Hematopoietic multipotent progenitor cell treated with erythropoietin and hydrocortisone succinate and interleukin-3 and kit ligand, for 8 days (in vitro differentiated cells): ENCODE results near the gene ARHGAP21.

Source experiments
- DNase-seq: peaks from one replicate; pipeline ENCODE4 v3.0.0-alpha.2; 2015

Gene ARHGAP21

DNA sequence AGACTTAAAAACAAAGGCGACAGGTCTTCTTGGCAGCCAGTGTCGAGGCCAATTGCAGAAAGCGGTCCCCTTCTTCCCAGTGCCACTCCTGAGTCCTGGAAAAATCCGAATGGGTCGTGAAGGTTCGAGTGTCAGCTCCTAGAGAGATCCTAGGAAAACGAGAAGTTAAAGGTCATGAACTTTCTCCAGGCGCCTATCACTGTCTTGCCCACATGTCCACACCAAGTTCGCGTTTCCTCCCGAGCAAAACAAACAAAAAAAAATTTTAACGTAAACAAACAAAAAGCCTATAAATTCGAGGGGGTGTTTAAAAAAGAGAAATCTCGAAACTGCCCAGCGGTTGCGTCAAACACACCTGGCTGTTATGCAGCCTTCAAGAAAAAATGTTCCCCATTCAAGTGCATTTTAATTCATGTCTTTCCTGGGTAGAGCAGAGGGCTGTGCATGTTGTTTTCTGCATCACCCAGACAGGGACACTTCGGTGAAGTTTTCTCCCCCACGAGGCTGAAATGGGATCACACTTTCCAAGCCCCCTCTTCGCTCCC lies 1.5 kb downstream of the ARHGAP21 start:
- no peak for DNase-seq

DNA sequence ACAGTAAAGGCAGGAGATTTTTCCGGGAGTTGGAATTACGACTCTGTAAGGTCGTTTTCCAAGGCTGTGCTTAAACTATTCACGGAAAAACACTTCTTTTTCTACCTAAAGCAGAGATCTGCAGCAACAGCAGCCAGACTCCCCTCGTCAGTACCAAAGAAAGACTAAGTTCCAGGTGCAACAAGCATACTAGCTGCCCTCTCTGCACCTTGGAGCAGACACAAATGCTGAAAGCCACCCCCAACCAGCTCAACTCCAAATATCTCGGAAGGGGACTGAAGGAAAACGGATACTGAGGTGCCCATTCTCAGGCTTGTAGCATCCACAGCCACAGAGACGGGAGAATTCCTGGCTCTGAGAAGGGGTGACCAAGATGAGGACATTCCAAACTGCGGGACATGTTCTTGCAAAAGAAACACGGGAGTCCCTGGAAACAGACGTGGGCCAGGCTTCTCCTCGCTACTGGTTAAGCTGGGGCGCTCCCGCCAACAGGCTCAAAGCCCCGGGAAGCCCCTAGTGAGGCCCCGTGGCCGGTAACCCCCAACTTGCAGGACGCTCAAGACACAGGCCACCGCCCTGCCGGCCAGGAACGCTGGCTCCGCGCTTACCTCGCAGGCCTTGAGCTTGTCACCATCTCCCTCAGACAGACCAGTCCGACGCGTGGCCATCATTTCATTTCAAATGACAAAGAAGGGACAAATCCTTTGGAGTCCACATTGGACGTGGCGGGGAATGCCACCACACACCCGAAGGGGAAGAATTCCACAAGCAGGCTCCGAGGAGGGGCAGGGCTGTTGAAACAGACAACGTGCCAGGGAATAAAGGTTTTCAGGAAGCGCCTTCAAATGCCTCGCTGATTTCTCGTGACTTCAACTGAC lies 2.2 kb downstream of the ARHGAP21 start:
- DNase-seq: no peak

GRCh38 chr10:24720096-24720495 lies 3.6 kb downstream of the ARHGAP21 start:
- no peak for DNase-seq

DNA sequence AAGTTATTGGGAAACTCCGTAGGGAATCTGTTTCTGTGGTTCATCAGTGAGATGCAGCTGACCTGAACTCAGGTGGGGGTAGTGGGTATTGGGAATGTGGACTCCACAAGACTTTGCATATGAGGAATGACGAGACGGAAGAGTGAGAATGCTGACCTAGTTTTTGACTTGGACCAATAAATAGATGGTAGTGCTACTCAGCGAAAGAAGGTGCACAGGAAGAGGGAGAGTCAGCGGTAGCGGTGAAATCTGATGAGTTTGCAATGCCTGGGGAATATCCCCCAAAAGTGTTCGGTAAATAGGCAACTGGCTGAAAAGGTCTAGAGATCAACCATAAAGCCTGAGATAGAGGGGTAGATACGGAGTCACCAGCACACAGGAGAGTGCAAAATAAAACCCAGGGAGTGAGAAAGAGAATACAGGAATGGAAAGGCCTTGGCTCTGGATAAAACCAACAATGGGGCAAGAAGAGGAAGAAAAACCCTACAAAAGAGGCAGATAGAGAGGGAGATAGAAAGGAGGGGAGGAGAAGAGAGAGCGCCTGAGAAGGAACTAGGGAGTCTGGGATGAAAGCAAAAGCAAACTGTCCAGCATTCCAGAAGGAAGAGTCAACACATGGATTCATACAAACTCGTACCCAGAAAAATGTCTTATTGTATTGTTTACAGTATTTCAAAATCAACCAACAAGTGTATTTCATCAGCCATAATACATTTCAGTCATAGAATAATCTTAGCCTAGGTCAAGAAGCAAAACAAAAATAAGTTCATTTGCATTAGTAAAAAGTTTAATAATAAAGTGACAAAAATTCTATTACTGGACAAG lies 5.4 kb downstream of the ARHGAP21 start:
- no peak for DNase-seq

DNA sequence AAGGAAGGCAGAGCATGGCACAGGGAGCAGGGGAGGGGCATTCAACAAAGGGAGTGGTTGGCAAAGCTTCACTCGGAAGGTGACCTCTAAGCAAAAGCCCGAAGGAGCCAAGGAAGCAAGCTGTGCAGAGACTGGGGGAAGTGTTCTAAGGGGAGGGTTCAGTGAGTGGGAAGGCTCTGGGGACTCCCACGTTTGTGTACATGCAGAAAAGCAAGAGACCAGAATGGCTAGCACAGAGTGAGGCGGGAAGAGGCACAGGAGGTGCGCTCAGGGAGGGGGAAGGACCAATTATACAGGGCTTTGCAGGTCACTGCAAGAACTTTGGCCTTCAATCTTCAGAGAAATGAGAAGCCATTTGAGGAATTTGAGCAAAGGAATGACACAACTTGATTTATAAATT lies 7.4 kb downstream of the ARHGAP21 start:
- DNase-seq: no peak

GRCh38 chr10:24715246-24715769 lies 8.4 kb downstream of the ARHGAP21 start:
- no peak for DNase-seq

- DNase-seq: no peak
These were observed 10.6 kb downstream of the ARHGAP21 start for GRCh38 chr10:24713086-24713485.

DNA sequence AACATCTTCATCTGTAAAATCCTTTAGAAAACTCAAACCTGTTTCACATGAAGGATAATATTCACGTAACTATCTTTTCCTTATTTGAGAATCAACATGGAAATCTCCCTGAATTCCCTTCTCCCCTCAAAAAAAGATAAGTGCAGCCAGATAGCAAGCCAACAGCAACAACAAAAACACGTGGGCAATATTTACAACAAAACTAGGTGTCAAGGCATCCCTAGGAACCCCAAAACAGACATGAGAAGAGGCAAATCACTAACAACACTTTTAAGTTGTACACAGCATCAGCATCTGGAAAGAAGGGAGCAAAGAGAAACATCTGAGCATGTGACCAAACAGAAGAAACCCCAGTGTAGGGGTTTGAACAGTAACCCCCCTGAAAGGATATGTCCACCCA lies 12.2 kb downstream of the ARHGAP21 start:
- DNase-seq: no peak

DNA sequence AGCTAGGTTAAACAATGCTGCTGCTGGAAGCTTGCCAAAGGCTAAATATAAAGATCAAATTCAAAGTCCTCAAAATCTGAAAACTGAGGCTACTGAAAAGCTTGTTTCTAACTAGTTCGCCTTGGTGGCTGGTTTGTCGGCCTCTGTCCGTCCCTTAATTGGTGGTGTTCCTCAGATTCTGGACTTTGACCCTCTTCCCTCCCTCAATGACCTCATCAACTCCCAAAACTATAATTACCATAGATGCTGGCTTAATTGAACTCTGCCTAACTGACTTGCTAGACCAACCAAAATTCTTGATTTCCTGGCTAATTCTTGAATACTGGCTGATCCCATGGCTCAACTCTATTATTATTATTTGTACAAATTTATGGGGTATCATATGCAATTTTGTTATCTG lies 15.6 kb downstream of the ARHGAP21 start:
- no peak for DNase-seq

DNA sequence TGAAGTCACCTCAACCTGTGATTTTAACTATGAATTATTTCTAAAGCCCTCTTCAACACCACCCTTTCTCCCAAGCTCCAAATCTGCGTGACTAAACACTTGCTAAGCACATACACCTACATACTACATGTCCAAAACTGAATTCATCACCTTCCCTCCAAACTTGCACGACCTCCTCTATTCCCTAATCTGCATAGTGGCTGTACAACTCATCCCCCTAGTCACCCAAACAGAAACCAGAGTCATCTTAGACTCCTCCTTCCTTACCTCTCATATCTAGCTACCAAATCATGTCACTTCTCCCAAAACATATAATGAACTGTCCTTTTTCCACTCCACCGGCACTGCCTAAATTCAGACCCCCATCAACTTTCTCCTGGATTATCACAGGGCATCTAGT lies 16.2 kb downstream of the ARHGAP21 start:
- DNase-seq: no peak

DNA sequence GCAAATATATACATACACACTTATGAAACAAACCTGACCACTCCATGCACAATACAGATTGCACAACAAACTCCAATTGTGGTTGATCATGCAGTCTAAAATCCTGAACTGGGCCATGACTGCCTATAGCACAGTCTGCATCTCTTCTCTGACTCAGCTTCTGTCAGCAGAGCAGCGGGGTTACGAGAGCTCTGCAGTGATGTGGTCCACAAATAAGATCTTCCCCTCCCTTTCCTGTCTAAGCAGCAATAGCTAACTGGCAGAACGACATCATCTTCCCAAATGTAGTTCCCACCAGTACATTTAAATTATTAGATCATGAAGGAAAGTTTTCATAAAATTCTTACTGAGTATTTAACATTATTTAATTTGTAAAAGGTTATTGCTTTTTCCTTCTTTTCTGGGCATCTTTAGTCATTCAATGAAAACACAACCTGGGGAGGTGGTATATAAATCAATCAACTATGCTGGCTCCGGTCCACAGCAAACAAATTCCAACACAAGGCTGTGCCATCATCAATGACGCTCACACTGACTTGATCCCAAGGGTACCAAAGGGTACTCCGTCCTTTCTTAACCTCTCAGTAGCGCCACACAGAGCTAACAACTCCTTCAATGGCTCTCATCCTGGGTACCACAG lies 17.1 kb downstream of the ARHGAP21 start:
- DNase-seq: no peak

DNA sequence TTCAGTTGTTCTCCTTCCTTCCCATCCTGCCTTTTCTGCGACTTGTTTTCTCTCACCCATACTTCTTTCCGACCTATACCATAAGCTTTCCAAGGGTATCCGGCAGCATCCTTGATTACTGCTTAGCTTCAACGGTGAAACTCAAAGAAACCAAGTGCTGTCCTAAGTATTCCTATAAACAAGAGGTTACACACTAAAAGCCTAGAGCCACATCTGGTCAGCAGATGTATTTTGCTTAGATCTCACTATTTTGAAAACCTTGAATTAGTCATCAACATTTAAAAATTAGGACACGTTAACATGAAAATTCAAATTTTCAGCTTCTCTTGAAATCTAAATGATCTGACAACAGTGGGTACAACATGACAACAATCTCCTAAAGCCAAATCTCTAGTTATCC lies 20.0 kb downstream of the ARHGAP21 start:
- DNase-seq: no peak

- DNase-seq: peak; percentile 37
These were observed 22.2 kb downstream of the ARHGAP21 start for GRCh38 chr10:24701447-24701846.

DNA sequence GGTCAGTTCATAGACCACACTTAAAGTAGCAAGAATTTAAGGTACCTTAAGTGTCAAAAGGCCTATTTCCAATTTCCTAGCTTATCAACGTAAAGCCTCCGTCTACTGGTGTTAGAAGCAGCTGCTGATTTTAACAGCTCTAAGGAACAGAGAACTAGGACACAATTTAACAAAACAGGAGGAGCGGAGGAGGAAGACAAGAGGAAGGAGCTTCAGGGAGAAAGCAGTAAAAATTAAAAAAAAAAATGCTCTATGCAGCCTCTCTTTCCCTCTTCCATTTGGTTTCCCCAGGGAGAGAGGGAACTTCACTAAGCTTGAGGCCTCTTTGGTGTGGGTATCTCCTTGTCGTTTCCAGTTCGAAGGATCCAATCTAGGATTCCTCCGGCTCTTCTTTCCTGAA lies 22.7 kb downstream of the ARHGAP21 start:
- no peak for DNase-seq

GRCh38 chr10:24698270-24698669 lies 25.4 kb downstream of the ARHGAP21 start:
- no peak for DNase-seq

DNA sequence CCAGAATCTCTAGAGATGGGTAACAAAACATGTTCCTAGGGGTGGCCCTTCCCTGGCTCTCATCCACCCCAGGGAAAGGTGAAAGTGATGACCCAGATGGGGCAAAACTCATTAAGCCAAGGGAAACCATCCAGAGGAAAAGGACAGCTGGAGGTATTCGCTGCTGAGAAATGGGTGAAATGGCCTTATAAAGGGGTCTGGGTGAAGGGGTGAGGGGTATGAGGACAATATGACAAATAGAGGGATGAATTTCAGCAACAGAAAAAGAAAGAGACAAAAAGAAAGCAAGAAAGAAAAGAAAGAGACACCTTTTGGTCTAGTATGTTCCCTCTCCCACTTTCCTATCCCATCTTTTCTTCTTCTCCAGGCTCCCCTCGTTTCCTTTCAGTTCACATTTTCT lies 26.6 kb downstream of the ARHGAP21 start:
- DNase-seq: no peak

DNA sequence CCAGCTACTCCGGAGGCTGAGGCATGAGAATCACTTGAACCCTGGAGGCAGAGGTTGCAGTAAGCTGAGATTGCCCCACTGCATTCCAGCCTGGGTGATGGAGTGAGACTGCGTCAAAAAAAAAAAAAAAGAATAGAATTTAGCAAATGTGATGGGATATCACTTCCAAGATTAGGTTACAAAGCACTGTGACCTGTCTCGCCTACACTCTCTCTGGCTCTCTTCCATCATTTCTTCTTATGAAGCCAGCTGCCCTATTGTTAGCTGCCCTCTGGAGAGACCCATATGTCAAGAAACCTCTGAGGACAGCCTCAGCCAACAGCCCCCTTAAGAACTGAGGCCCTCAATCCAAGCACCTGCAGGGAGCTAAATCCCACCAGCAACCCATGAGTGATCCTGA lies 28.2 kb downstream of the ARHGAP21 start:
- DNase-seq: no peak

- no peak for DNase-seq
These were observed 29.6 kb downstream of the ARHGAP21 start for GRCh38 chr10:24694086-24694485.

DNA sequence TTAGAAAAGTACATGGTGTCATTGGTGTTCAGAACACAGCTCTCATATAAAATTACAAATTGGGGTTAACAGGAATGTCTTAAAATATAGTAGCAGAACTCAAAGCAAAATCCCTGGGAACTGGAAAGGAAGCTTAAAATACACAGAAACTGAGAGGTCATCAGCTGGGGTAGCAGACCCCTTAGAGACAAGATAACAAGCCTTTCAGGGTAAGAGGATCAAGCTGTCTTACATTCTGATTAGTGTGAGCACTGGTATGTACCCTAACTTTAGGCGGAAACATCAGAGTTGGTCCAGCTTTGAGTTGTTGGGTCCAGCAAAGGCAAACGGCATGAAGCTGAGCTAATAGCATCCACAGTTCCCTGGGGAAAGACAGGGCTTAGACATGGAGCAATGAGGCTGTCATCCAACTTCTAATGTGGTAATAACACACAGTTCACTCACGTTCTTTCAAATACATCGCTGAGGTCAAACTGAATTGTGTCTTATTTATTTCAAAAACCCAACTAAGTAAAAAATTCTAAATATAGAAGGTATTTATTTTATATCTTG lies 32.6 kb downstream of the ARHGAP21 start:
- DNase-seq: no peak

GRCh38 chr10:24685958-24686540 lies 37.6 kb downstream of the ARHGAP21 start:
- no peak for DNase-seq

DNA sequence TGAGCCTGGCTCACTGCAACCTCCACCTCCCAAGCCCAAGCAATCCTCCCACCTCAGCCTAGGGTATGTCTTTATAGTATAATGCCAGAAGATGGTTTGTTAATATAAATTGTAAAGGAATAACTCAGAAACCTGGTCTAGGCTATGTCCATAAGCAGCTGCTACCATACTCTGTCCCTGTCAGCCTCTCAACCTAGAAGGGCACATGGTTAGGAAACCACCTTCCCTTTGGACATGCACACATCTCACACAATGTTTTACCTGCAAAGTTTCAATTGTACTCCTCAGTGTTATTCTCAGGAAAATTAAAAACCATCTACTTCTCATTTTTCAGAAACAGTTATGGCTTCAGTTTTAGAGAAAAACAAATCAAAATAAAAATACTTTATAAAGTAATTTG lies 40.1 kb downstream of the ARHGAP21 start:
- DNase-seq: no peak

- DNase-seq: no peak
These were observed 42.1 kb downstream of the ARHGAP21 start for GRCh38 chr10:24681572-24682088.
